ENCODE data around the gene FLOT1. TPM values are rescaled to one million over a fixed set of nuclear protein-coding genes. Genes with fewer than 3 reads are reported as not detected.

The FLOT1 gene
- total and polyA plus RNA-seq, 9 of the 15 experiments (the other 6 are each of a cell fraction or from before 2014, with no cell fraction given) = 11.7 to 149 (median 118) TPM

DNA sequence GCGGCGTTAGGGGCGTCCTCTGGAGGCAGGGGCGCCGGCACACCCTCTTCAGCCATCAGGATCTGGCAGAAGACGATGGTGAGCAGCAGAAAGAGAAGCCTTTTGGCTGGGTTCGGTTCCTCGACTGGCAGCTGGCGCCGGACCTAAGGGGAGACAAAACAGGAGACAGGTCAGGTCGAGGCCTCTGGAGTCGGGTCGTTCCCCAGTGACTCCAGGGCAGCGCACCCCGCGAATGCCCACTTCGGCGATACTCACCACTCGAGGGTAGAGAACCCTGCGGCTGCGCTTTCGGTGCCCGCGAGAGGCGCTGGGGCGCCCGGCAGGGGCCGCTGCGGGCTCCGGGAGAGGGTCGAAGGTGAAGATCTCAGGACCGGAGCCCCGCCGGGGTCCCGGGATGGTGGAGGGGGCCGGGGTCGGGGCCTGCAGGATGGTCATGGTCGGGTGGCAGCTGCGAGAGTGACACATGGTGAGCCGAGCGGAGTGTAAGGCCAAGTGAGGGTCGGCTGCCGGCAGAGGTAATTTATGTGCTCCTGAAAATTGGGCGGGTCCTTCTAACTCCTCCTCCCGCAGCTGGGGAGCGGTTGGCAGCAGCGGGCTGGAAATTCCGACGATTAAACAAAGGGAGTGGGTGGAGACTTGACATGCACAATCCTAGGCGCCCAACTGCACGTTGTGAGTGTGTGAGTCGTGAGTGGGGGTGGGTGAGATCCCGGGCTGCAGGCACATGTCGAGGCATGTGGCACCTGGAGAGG is 1.7 kb upstream of the FLOT1 start, which contains the start of gene IER3 (continued):
- TF ChIP-seq, protein P1, sequence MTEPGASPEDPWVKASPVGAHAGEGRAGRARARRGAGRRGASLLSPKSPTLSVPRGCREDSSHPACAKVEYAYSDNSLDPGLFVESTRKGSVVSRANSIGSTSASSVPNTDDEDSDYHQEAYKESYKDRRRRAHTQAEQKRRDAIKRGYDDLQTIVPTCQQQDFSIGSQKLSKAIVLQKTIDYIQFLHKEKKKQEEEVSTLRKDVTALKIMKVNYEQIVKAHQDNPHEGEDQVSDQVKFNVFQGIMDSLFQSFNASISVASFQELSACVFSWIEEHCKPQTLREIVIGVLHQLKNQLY (CRISPR knock-in tag; conservative IDR thresholded peaks at IDR 0.05) = peak in 1 of 2 experiments; percentile 83; a peak in 1 of 4 replicates
- peak; percentile 72; the same call in 1 of the 2 replicates for TF ChIP-seq ZNF263 (CRISPR knock-in tag; IDR thresholded peaks at IDR 0.05; ENCODE audit: borderline replicate concordance)
- TF ChIP-seq STAG1 (CRISPR knock-in tag; IDR thresholded peaks at IDR 0.05; ENCODE audit: borderline replicate concordance) = no peak
- TF ChIP-seq, protein P2, sequence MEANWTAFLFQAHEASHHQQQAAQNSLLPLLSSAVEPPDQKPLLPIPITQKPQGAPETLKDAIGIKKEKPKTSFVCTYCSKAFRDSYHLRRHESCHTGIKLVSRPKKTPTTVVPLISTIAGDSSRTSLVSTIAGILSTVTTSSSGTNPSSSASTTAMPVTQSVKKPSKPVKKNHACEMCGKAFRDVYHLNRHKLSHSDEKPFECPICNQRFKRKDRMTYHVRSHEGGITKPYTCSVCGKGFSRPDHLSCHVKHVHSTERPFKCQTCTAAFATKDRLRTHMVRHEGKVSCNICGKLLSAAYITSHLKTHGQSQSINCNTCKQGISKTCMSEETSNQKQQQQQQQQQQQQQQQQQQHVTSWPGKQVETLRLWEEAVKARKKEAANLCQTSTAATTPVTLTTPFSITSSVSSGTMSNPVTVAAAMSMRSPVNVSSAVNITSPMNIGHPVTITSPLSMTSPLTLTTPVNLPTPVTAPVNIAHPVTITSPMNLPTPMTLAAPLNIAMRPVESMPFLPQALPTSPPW (CRISPR knock-in tag; IDR thresholded peaks at IDR 0.05) = peak; percentile 70
- no peak for TF ChIP-seq ZNF316 (IDR thresholded peaks at IDR 0.05)
- TF ChIP-seq ZNF717 (CRISPR knock-in tag; IDR thresholded peaks at IDR 0.05) = no peak
- TF ChIP-seq SMARCE1 (IDR thresholded peaks at IDR 0.05) = 0 out of 2 replicates have a peak, but pooled peaks have one; percentile 48
- peak; percentile 67; the same call in 1 of the 2 replicates for TF ChIP-seq SMAD3 (CRISPR knock-in tag; conservative IDR thresholded peaks at IDR 0.05)
- TF ChIP-seq PHB (CRISPR knock-in tag; IDR thresholded peaks at IDR 0.05) = peak; percentile 73; the same call in 1 of the 2 replicates
- TF ChIP-seq, protein P3, sequence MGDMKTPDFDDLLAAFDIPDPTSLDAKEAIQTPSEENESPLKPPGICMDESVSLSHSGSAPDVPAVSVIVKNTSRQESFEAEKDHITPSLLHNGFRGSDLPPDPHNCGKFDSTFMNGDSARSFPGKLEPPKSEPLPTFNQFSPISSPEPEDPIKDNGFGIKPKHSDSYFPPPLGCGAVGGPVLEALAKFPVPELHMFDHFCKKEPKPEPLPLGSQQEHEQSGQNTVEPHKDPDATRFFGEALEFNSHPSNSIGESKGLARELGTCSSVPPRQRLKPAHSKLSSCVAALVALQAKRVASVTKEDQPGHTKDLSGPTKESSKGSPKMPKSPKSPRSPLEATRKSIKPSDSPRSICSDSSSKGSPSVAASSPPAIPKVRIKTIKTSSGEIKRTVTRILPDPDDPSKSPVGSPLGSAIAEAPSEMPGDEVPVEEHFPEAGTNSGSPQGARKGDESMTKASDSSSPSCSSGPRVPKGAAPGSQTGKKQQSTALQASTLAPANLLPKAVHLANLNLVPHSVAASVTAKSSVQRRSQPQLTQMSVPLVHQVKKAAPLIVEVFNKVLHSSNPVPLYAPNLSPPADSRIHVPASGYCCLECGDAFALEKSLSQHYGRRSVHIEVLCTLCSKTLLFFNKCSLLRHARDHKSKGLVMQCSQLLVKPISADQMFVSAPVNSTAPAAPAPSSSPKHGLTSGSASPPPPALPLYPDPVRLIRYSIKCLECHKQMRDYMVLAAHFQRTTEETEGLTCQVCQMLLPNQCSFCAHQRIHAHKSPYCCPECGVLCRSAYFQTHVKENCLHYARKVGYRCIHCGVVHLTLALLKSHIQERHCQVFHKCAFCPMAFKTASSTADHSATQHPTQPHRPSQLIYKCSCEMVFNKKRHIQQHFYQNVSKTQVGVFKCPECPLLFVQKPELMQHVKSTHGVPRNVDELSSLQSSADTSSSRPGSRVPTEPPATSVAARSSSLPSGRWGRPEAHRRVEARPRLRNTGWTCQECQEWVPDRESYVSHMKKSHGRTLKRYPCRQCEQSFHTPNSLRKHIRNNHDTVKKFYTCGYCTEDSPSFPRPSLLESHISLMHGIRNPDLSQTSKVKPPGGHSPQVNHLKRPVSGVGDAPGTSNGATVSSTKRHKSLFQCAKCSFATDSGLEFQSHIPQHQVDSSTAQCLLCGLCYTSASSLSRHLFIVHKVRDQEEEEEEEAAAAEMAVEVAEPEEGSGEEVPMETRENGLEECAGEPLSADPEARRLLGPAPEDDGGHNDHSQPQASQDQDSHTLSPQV (IDR thresholded peaks at IDR 0.05) = peak; percentile 86
- 0 out of 2 replicates have a peak, but pooled peaks have one; percentile 31 for TF ChIP-seq MTA2 (IDR thresholded peaks at IDR 0.05; ENCODE audit: low read depth)
- TF ChIP-seq, protein P4, sequence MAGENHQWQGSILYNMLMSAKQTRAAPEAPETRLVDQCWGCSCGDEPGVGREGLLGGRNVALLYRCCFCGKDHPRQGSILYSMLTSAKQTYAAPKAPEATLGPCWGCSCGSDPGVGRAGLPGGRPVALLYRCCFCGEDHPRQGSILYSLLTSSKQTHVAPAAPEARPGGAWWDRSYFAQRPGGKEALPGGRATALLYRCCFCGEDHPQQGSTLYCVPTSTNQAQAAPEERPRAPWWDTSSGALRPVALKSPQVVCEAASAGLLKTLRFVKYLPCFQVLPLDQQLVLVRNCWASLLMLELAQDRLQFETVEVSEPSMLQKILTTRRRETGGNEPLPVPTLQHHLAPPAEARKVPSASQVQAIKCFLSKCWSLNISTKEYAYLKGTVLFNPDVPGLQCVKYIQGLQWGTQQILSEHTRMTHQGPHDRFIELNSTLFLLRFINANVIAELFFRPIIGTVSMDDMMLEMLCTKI (IDR thresholded peaks at IDR 0.05; ENCODE audit: partially characterized antibody) = no peak
- peak; percentile 69; the same call in 1 of the 2 replicates for TF ChIP-seq PHF8 (IDR thresholded peaks at IDR 0.05; ENCODE audit: borderline replicate concordance, low read length)
- peak; percentile 53; the same call in 1 of the 2 replicates for TF ChIP-seq TEAD4 (IDR thresholded peaks at IDR 0.05; ENCODE audit: low read length)
- TF ChIP-seq TEAD4 (CRISPR knock-in tag; IDR thresholded peaks at IDR 0.05; ENCODE audit: borderline replicate concordance) = no peak
- peak; percentile 99 for TF ChIP-seq MEIS2 (IDR thresholded peaks at IDR 0.05; ENCODE audit: partially characterized antibody)
- TF ChIP-seq OTX1 (CRISPR knock-in tag; IDR thresholded peaks at IDR 0.05) = peak; percentile 82; the same call in 1 of the 2 replicates
- TF ChIP-seq ZNF217 (CRISPR knock-in tag; IDR thresholded peaks at IDR 0.05) = no peak
- TF ChIP-seq FOXP1 (CRISPR knock-in tag; IDR thresholded peaks at IDR 0.05) = 0 out of 2 replicates have a peak, but pooled peaks have one; percentile 49
- peak; percentile 99 for TF ChIP-seq POLR2G (IDR thresholded peaks at IDR 0.05; ENCODE audit: low read depth, low read length)
- TF ChIP-seq ILF3 (IDR thresholded peaks at IDR 0.05; ENCODE audit: borderline replicate concordance) = peak; percentile 47; the same call in 1 of the 2 replicates
